ENCODE data around the gene TEX38. TPM values are rescaled to one million over a fixed set of nuclear protein-coding genes. Genes with fewer than 3 reads are reported as not detected.

The TEX38 gene
- total and polyA plus RNA-seq, 2 of the 13 experiments (the other 11 are each of a cell fraction or from before 2014, with no cell fraction given) = 0.18 TPM; not detected in 1

- Histone ChIP-seq H3K27ac (ENCODE audit: extremely low read length, insufficient read depth, low read length) (no peak overlapping the region), H3K36me3 (replicated peaks in 1 of 2; ENCODE audit: control insufficient read depth in 1 of 2, insufficient read depth in 2 of 2, low read length in 2 of 2) (peaks cover 13 to 72% of the 10 kb centered on the region in 2 experiments), H3K9me3 (ENCODE audit: low read length) (no peaks in the 10 kb centered on the region), H3K4me3 (replicated peaks in 1 of 3; ENCODE audit: insufficient read depth in 1 of 3, low read depth in 2 of 3, low read length in 3 of 3) (no peak overlapping the region), H3K9ac (ENCODE audit: insufficient read depth, low read depth, low read length) (no peak overlapping the region), H3K27me3 (ENCODE audit: control insufficient read depth in 1 of 2, insufficient read depth in 2 of 2, low read length in 2 of 2) (no peaks in the 10 kb centered on the region), H2AFZ (ENCODE audit: low read length) (no peak overlapping the region), H3K79me2 (ENCODE audit: insufficient read depth, low read length) (no peaks in the 10 kb centered on the region), H3K4me1 (ENCODE audit: insufficient read depth, low read length) (0 out of 2 replicates have a peak, but pooled peaks cover 11% of the 10 kb centered on the region), H3K4me2 (ENCODE audit: low read depth, low read length) (no peak overlapping the region), H4K20me1 (ENCODE audit: insufficient read depth, low read length) (no peaks in the 10 kb centered on the region)
- no TSS peak for BruUV-seq (replicated peaks)
- DNase-seq (ENCODE audit: low spot score) (no peak), ATAC-seq (no peak), FAIRE-seq (no peak)
- ChIA-PET POLR2A (no interaction called here), CTCF (ENCODE audit: low intra/inter-chr PET ratio, low total read pairs) (no interaction called here)
- intact Hi-C loops (cut with micrococcal nuclease; ENCODE audit: unreplicated experiment) = no loop called here
- TF ChIP-seq, protein P1, sequence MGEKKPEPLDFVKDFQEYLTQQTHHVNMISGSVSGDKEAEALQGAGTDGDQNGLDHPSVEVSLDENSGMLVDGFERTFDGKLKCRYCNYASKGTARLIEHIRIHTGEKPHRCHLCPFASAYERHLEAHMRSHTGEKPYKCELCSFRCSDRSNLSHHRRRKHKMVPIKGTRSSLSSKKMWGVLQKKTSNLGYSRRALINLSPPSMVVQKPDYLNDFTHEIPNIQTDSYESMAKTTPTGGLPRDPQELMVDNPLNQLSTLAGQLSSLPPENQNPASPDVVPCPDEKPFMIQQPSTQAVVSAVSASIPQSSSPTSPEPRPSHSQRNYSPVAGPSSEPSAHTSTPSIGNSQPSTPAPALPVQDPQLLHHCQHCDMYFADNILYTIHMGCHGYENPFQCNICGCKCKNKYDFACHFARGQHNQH (CRISPR knock-in tag; IDR thresholded peaks at IDR 0.05) = no peak
- no peak for TF ChIP-seq FOXP4 (CRISPR knock-in tag; IDR thresholded peaks at IDR 0.05)
- TF ChIP-seq RFX3 (CRISPR knock-in tag; IDR thresholded peaks at IDR 0.05) = no peak
- no peak for TF ChIP-seq ZNF589 (CRISPR knock-in tag; conservative IDR thresholded peaks at IDR 0.05)
- TF ChIP-seq USF2 (IDR thresholded peaks at IDR 0.05; ENCODE audit: low read depth, low read length) = no peak
- no peak for TF ChIP-seq USF2 (CRISPR knock-in tag; IDR thresholded peaks at IDR 0.05; ENCODE audit: borderline replicate concordance)
- no peak for TF ChIP-seq ZBTB40 (IDR thresholded peaks at IDR 0.05)
- TF ChIP-seq ZBTB40 (CRISPR knock-in tag; IDR thresholded peaks at IDR 0.05) = no peak
- TF ChIP-seq ZNF652 (CRISPR knock-in tag; IDR thresholded peaks at IDR 0.05; ENCODE audit: borderline replicate concordance, low read depth) = no peak
- TF ChIP-seq KDM2A (CRISPR knock-in tag; IDR thresholded peaks at IDR 0.05; ENCODE audit: borderline replicate concordance, low read depth) = no peak
- in situ Hi-C loops (cut with HindIII; ENCODE audit: extremely low pct_ligation_motif_present, low pct_unique_long_range_greater_than_20kb) = no loop called here
- WGBS (ENCODE audit: low lambda C conversion rate) = 100% methylated on average over 1 of the region's 1 CpG
Observed at GRCh38 chr1:46689897-46690296, 18.2 kb downstream of the TEX38 start.
